C4-2B (cell line): Measurements from ENCODE around the gene NDUFB2.

Source experiments
- CTCF ChIP-seq: fragments of 450-650 bp; conservative IDR thresholded peaks from 2 replicates; pipeline ENCODE4 v1.5.1; 2017; ENCODE audit warnings: mild to moderate bottlenecking
- ZFX ChIP-seq: fragments of 450-650 bp; IDR thresholded peaks from 2 replicates; pipeline ENCODE4 v1.6.1; 2017

- no peak for TF ChIP-seq CTCF
- TF ChIP-seq ZFX, result no peak
Observed at GRCh38 chr7:140745266-140746058, 49.0 kb downstream of the NDUFB2 start.
